Activated CD8-positive, alpha-beta T cell treated with anti-CD3 and anti-CD28 coated beads for 36 hours (primary cell): ENCODE measurements around the gene SYT13. TPM values are rescaled to one million over a fixed set of nuclear protein-coding genes. Genes with fewer than 3 reads are reported as not detected.

Source experiments
- ATAC-seq: fragments of 200-7000 bp; cut with Tn5 transposase; one replicate; pipeline ENCODE4 v1.10.0; 2021; ENCODE audit warnings: mild to moderate bottlenecking, moderate library complexity
- CTCF ChIA-PET: fragments of 350-600 bp; sonication (Branson Sonifier 250); formaldehyde crosslinking; loops from one replicate; lab custom pipeline; 2021; ENCODE audit warnings: antibody characterized with exemption; lab: Charles Lee
- POLR2A ChIA-PET: fragments of 350-600 bp; sonication (Branson Sonifier 250); formaldehyde crosslinking; loops from one replicate; lab custom pipeline; 2021; ENCODE audit warnings: antibody characterized with exemption; lab: Charles Lee
- DNase-seq: peaks from one replicate; pipeline ENCODE4 v3.0.0-alpha.2; 2020
- H3K27ac Mint-ChIP-seq: one replicate; pipeline ENCODE4 v1.8.0; 2021; ENCODE audit warnings: mild to moderate bottlenecking, mixed read lengths
- H3K27me3 Mint-ChIP-seq: one replicate; pipeline ENCODE4 v1.8.0; 2021; ENCODE audit warnings: mixed read lengths
- H3K36me3 Mint-ChIP-seq: one replicate; pipeline ENCODE4 v1.8.0; 2021; ENCODE audit warnings: low read depth, mixed read lengths
- H3K4me1 Mint-ChIP-seq: one replicate; pipeline ENCODE4 v1.8.0; 2021; ENCODE audit warnings: low read depth, mixed read lengths
- H3K4me3 Mint-ChIP-seq: one replicate; pipeline ENCODE4 v1.8.0; 2021; ENCODE audit warnings: mild to moderate bottlenecking, moderate library complexity, mixed read lengths
- H3K9me3 Mint-ChIP-seq: one replicate; pipeline ENCODE4 v1.8.0; 2021; ENCODE audit warnings: mixed read lengths
- CTCF ChIP-seq: fragments of 200-600 bp; IDR thresholded peaks from one replicate; pipeline ENCODE4 v1.8.0; 2022; ENCODE audit warnings: antibody characterized with exemption, mild to moderate bottlenecking
- intact Hi-C: fragments of 100-400 bp; cut with micrococcal nuclease; formaldehyde crosslinking; loops from one replicate; pipeline ENCODE4 v1.10.0; 2022
- total RNA-seq, 2 experiments: library from RNA; stranded (reverse); gene quantifications; one replicate each; pipeline ENCODE4 v1.2.3, GENCODE V29; 2021

The SYT13 gene
- total RNA-seq, 2 experiments from 2014 or later = not detected

- no peak for TF ChIP-seq CTCF
- ATAC-seq (no peak), DNase-seq (no peak)
- intact Hi-C loops = no loop called here
- ChIA-PET POLR2A (interaction anchor here (0.7 kb wide), 1 partner anchor 12 kb away, joined by 3 read pairs; no protein-coding TSS in a partner anchor), CTCF (interaction anchor here (1.2 to 2.2 kb wide), 5 partner anchors 8 to 318 kb away, joined by 3 to 10 read pairs (median 5); no protein-coding TSS in a partner anchor)
- Mint-ChIP-seq H3K36me3 (no peaks in the 10 kb centered on the region), H3K27me3 (peaks cover 6% of the 10 kb centered on the region), H3K9me3 (no peaks in the 10 kb centered on the region), H3K27ac (no peak overlapping the region), H3K4me1 (no peaks in the 10 kb centered on the region), H3K4me3 (no peak overlapping the region)
Observed at GRCh38 chr11:45245218-45246045, 40.7 kb downstream of the SYT13 start.

GRCh38 chr11:45243967-45244366 lies 42.2 kb downstream of the SYT13 start:
- H3K9me3 Mint-ChIP-seq = peaks cover 2% of the 10 kb centered on the region
- CTCF ChIA-PET = interaction anchor here (1.0 to 2.2 kb wide), 5 partner anchors 9 to 133 kb away, joined by 3 to 10 read pairs (median 6); no protein-coding TSS in a partner anchor
- ATAC-seq (no peak), DNase-seq (no peak)
- TF ChIP-seq CTCF = no peak
- H3K4me3 Mint-ChIP-seq = no peak overlapping the region
- H3K27ac Mint-ChIP-seq = no peak overlapping the region
- intact Hi-C loops = no loop called here
- H3K27me3 Mint-ChIP-seq = peaks cover 7% of the 10 kb centered on the region
- POLR2A ChIA-PET = no interaction called here
- H3K4me1 Mint-ChIP-seq = no peaks in the 10 kb centered on the region
- no peaks in the 10 kb centered on the region for H3K36me3 Mint-ChIP-seq

- Mint-ChIP-seq H3K4me1 (no peaks in the 10 kb centered on the region), H3K27me3 (peaks cover 22% of the 10 kb centered on the region), H3K36me3 (no peaks in the 10 kb centered on the region), H3K9me3 (peaks cover 2% of the 10 kb centered on the region), H3K27ac (no peak overlapping the region), H3K4me3 (no peak overlapping the region)
- intact Hi-C loops = no loop called here
- ChIA-PET POLR2A (no interaction called here), CTCF (interaction anchor here (0.7 kb wide), 1 partner anchor 129 kb away, joined by 3 read pairs; no protein-coding TSS in a partner anchor)
- no peak for TF ChIP-seq CTCF
- DNase-seq = no peak
- ATAC-seq = no peak
Observed at GRCh38 chr11:45239733-45240132, 46.4 kb downstream of the SYT13 start.

GRCh38 chr11:45238724-45239123 lies 47.4 kb downstream of the SYT13 start:
- ChIA-PET POLR2A (no interaction called here), CTCF (interaction anchor here (1.3 kb wide), 1 partner anchor 94 kb away, joined by 4 read pairs; no protein-coding TSS in a partner anchor)
- H3K27ac Mint-ChIP-seq = no peak overlapping the region

More at GRCh38 chr11:45238724-45239123, 47.4 kb downstream of the SYT13 start:
- TF ChIP-seq CTCF = no peak
- ATAC-seq (no peak), DNase-seq (no peak)
- no peaks in the 10 kb centered on the region for H3K4me1 Mint-ChIP-seq
- H3K27me3 Mint-ChIP-seq = peaks cover 22% of the 10 kb centered on the region
- intact Hi-C loops = no loop called here
- H3K9me3 Mint-ChIP-seq = peaks cover 2% of the 10 kb centered on the region
- no peak overlapping the region for H3K4me3 Mint-ChIP-seq
- H3K36me3 Mint-ChIP-seq = no peaks in the 10 kb centered on the region
